HG03460 (cell line): Measurements from ENCODE around the gene SOWAHA.
"Not testable (repeated sequence)": the region's sequence is repeated elsewhere in the genome, so short reads cannot be mapped to it uniquely, and the experiment has no call there.

ENCODE experiments used
- ATAC-seq: cut with Tn5 transposase; IDR thresholded peaks from one replicate; pipeline ENCODE4 v1.9.1; 2021; ENCODE audit not compliant: unreplicated experiment

Gene SOWAHA

DNA sequence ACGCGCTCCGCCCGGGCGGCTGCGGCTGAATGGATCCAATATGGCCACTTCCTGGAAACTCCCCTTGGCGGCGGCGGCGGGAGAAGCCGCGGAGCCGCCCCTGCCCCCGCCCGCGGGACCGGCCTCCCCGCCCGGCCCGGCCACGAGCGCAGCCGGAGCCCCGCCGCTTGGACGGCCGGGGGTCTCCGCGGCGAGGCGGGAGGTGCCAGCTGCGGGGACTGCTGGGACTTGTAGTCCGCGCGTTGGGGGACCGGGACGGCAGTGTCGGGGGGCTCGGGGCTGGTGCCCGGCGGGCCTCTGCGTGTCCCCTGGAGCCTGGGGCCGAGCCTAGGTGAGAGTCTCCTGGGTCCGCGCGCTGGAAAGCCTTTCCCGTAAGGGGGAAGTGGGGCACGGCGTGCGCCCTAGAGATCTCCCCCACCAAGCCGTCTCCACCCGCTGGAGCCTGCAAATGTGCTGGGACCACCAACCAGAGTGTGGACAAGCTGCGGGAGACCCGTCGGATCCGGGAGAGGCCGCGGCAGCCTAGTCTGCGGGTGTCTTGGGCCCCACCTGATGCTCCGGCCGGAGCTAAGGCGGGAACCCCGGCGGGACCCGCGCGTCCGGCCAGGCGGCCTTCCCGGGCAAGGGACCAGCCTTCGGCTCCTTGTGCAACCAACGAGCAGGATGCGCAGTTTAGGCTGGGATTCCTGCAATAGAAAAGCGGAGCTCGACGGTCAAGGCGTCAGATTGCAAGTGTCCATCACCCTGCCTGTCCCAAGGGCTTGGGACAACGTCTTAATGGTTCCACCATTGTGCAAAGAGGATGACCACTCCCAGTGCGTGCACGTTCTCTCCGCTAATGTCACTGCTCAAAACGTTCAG, 35.7 kb upstream of the SOWAHA start, which contains the start of gene SEPTIN8:
Gene SEPTIN8 (minus strand): TSS at position 31 of the 861 bp plus-strand sequence. CDS start 102 bp downstream, outside the sequence.
- peak; percentile 62 for ATAC-seq

- no peak for ATAC-seq
Measured at GRCh38 chr5:132778129-132778528, 35.0 kb upstream of the SOWAHA start.

DNA sequence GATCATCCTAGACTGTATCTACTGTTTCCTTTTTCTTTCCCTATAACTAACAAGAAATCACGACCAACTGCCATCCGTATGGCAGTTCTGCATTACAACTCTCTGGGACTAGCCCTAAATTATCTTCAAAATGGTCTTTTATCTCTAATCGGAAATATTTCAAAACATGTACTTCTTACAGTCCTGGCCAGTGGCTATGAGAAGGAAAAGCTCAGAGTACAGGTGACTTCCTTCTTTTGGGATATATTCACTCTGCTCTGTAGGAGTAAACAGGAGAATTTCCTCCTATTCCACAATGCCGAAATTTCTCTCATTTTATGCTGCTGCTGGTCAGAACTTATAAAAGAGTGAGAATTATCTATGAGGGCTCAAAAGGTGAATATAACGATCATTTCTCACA, 34.2 kb upstream of the SOWAHA start:
- no peak for ATAC-seq

GRCh38 chr5:132779961-132780360, 33.1 kb upstream of the SOWAHA start:
- ATAC-seq = no peak

- no peak for ATAC-seq
Measured at GRCh38 chr5:132780577-132780976, 32.5 kb upstream of the SOWAHA start.

- ATAC-seq = no peak
Measured at GRCh38 chr5:132781029-132781428, 32.1 kb upstream of the SOWAHA start.

DNA sequence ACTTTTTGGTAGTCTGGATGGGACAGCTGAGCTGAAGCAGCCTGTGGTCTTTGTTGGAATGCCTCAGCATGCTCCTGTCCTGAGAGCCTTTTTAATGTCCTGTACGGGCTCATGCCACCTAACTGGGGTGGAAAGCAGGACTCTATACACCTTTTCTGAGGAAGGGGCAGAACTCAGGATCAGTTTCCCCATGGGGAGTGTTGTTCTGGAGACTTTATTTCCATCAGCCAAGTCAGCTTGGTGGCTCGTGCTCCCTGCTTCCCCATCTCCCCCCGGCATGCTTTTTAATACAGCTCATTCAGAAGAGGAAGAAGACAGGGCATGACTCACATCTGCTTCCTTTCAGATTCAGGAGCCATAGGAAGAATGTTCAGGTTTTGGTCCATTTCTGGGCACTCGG, 31.0 kb upstream of the SOWAHA start:
- no peak for ATAC-seq

DNA sequence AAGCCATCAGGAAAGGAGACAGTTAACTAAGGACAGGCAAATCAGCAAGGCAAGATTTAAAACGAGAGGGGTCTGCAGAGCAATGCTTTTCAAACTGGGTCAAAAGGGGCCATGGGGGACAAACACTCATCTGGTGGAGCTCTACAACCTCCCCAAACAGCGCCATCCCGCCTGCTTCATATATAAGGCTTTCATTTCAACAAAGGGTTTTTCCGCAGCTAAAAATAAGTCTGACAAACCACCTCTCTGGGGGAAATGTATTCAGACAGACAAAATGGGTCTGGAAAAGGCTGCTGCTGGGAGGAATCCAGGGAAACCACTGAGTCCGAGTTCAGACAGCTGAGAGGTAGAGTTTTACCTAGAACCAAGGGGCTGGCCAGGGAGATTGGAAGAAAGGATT, 27.7 kb upstream of the SOWAHA start:
- no peak for ATAC-seq

GRCh38 chr5:132785864-132786263, 27.2 kb upstream of the SOWAHA start:
- no peak for ATAC-seq

DNA sequence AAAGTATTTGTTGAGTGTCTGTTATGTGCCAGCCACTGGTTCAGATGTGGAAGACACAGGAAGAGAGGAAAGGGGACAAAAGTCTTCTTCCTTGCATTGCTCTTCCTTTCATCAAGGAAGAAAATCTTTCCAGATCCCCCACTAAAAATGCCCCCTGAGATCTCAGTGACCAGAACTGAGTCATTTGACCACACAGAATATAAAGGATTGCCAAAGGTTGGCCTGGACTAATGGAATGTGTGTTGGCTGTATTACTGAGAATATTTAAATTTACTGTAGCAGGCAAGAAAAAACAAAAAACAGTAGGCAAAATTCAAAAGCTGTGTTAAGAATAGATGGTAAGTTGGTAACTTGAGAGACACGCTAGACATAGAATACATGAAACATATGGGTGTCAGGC, 26.0 kb upstream of the SOWAHA start:
- no peak for ATAC-seq

DNA sequence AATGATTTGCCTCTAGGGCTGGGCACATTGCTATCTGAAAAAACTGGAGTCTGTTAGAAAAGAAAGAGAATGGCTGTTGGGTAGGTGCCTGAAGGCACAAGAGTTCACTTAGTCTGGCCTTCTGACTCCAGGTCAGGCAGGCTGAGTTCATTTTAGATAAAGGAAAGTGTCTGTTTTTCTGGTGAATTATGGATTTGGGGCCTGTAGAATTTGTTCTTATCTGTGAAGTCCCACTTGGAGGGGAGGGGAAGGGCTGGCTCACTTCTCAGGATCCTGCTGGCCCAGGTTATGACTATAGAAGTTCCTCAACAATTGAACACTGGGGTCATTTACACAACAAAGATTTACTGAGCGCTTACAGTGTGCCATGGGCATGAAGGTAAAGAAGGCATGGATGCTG, 24.6 kb upstream of the SOWAHA start:
- no peak for ATAC-seq

DNA sequence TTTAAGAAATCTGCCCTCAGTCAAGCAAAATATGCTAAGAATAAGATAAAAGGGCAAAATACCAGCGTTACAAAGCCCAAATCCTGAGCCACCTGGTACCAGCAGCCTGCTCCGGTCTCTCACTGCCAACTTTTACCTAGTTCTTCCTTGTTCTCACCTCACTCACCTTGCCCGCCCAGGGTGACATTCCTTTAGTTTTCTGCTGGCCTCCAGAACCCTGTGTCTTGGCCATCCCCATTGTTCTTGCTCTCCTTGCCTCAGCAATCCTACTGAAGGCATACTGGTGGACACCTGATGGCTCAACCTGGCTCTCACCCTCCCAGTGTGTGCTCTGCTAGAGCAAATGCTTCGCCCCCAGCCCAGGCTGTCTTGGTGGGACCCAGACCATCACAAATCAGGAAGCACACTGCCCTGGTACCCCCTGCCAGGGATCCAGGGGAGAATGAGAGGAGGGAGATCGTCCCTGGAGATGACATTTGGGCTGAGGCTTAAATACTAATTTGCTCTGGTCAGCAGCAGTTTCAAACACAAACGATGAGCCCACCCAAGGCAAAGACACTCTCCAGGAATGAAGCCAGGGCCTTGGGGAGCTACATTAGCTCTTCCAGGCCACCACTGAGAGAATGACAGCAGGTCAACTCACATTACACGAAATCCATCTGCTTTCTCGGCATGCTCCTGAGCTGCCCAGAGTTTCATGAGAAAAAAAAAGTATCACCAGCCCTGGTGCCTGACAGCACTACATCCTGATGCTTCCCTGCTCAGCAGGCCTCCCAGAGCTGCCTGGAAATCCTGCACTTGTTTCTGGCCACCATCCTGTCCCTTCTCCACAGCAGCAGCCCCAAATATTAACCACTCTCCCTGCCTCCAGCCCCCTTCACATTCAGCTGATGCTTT, 23.9 kb upstream of the SOWAHA start:
- ATAC-seq = no peak

DNA sequence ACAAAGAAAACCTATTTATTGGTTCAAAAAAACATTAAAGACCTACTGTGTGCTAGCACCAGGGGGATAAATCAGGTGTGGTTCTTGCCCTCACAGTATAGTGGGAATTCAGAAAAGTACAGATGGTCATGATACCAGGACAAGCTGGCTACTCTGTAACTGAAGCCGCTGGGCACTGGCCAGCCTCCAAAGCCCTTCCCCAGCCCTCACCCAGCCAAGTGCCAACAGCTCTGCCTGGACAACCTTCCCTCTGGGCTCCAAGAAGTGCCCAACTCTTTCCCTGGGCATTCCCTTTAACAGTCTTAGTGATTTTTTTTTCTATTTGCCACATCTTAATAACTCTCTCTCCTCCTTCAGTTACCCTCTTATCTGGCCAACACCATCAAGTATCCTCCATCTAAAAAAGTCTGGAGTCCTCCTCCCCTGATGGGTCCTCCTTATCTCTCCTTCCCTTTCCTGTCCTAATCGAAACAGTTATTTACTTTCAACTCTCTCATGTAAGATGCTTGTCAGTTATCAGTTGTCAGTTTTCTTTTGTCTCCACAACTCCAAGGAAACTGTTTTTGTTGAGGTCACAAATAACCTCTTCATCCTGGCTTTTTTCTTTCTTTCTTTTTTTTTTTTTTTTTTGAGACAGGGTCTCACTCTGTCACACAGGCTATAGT, 22.8 kb upstream of the SOWAHA start:
- ATAC-seq = no peak

DNA sequence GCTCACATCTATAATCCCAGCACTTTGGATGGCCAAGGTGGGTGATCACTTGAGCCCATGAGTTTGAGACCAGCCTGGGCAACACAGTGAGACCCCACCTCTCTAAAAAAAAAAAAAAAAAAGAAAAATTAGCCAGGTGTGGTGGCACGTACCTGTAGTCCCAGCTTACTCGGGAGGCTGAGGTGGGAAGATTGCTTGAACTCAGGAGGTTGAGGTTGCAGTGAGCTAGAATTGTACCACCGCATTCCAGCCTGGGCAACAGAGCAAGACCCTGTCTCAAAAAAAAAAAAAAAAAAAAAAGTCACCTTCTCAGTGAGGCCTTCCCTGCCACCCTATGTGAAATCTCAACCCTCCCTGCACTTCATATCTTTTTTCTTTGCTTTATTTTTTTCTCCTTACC, 22.1 kb upstream of the SOWAHA start:
- ATAC-seq = no peak

DNA sequence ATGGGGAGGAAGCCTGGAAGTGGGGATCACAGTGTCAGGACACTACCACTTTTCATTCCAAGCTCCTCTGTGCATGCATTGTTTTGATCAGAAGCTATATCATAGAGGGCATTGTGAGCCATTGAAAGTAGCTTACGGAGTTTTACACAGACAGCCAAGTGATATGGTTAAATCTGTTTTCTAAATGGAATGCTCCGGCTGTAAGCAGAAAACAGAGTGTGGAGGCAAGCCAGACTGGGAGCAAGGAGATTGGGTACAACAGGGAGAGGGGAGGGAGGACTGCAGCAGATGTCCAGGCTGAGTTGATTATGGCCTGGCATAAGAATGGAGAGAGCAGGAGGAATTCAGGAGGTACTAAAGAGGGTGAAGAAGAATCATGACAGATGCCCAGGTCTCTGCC, 15.5 kb upstream of the SOWAHA start:
- ATAC-seq = no peak

- no peak for ATAC-seq
Measured at GRCh38 chr5:132799392-132799791, 13.7 kb upstream of the SOWAHA start.

GRCh38 chr5:132800545-132800944, 12.6 kb upstream of the SOWAHA start:
- ATAC-seq = no peak

DNA sequence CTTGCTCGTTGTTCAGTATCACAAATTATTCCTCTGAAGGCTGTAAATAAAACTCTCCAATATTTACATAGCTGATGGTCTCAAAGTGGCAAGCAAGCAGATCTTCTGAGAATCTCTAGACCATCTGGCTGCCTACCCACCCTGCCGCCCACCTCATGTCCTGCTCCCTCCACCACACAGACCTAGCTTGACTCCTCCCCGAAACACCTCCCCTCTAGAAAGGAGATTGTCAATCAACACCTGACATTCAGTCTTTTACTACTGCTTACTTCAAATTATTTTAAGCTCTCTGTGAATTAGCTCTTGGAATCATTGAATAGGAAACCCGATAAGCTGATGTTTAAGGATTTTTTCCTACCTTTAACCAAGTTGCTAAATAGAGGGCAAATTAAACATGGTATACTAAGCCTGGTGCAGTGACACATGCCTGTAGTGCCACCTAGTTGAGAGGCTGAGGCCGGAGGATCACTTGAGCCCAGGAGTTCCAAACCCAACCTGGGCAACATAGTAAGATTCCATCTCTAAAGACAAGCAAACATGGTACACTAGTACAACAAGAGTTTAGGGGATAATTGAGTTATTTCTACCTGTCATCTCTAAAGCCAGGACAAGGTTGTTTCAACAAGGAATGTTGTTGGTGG, 10.9 kb upstream of the SOWAHA start:
- no peak for ATAC-seq

DNA sequence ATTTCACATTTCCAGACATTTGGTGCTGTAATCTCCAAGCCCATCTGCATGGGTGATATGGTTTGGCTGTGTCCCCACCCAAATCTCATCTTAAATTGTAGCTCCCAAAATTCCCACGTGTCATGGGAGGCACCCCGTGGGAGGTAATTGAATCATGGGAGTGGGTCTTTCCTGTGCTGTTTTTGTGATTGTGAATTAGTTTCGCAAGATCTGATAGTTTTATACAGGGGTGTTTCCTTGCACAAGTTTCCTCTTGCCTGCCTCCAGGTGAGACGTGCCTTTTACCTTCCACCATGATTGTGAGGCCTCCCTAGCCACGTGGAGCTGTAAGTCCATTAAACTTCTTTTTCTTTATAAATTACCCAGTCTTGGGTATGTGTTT, 10.4 kb upstream of the SOWAHA start:
- ATAC-seq = not testable (repeated sequence)

DNA sequence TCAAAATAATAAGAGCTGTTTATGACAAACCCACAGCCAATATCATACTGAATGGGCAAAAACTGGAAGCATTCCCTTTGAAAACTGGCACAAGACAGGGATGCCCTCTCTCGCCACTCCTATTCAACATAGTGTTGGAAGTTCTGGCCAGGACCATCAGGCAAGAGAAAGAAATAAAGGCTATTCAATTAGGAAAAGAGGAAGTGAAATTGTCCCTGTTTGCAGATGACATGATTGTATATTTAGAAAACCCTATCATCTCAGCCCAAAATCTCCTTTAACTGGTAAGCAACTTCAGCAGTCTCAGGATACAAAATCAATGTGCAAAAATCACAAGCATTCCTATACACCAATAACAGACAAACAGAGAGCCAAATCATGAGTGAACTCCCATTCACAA, 8.9 kb upstream of the SOWAHA start:
- ATAC-seq = not testable (repeated sequence)

DNA sequence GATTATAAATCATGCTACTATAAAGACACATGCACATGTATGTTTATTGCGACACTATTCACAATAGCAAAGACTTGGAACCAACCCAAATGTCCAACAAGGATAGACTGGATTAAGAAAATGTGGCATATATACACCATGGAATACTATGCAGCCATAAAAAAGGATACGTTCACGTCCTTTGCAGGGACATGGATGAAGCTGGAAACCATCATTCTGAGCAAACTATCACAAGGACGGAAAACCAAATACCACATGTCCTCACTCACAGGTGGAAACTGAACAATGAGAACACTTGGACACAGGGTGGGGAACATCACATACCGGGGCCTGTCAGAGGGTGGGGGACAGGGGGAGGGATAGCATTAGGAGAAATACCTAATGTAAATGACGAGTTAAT, 7.2 kb upstream of the SOWAHA start:
- ATAC-seq = not testable (repeated sequence)
